ENCODE data around the gene ATAD2B. TPM values are rescaled to one million over a fixed set of nuclear protein-coding genes. Genes with fewer than 3 reads are reported as not detected.

ATAD2B gene
- total RNA-seq, 1 donor: 17.4 TPM

- no peaks in the 10 kb centered on the region for H4K20me1 ChIP-seq (ENCODE audit: insufficient read depth, low read length)
- H3K4me3 ChIP-seq (ENCODE audit: insufficient read depth, low read length): no peak overlapping the region
- no peak overlapping the region for H2AFZ ChIP-seq (ENCODE audit: low read length)
- DNase-seq (ENCODE audit: insufficient read length, low spot score, missing footprints): no peak
- peaks cover 13% of the 10 kb centered on the region for H3K4me1 ChIP-seq (ENCODE audit: insufficient read depth, low read length)
- H3K36me3 ChIP-seq (ENCODE audit: insufficient read depth, low read length): no peaks in the 10 kb centered on the region
- H3K4me2 ChIP-seq (ENCODE audit: insufficient read depth, low read length): no peak overlapping the region
- peaks cover 8% of the 10 kb centered on the region for H3K79me2 ChIP-seq (ENCODE audit: insufficient read depth, low read length)
- H3K9me3 ChIP-seq (ENCODE audit: low read depth, low read length): no peaks in the 10 kb centered on the region
- no peaks in the 10 kb centered on the region for H3K27me3 ChIP-seq (ENCODE audit: insufficient read depth, low read length)
- no peak for TF ChIP-seq CTCF (IDR thresholded peaks at IDR 0.05; ENCODE audit: extremely low read depth, low read depth, low read length)
- H3K27ac ChIP-seq (ENCODE audit: low read depth, low read length): no peak overlapping the region
Observed at GRCh38 chr2:23838581-23838980, 88.3 kb downstream of the ATAD2B start.

GRCh38 chr2:23837871-23838270 lies 89.1 kb downstream of the ATAD2B start:
- no peaks in the 10 kb centered on the region for H4K20me1 ChIP-seq (ENCODE audit: insufficient read depth, low read length)
- TF ChIP-seq CTCF (IDR thresholded peaks at IDR 0.05; ENCODE audit: extremely low read depth, low read depth, low read length): no peak
- no peaks in the 10 kb centered on the region for H3K9me3 ChIP-seq (ENCODE audit: low read depth, low read length)
- H3K4me3 ChIP-seq (ENCODE audit: insufficient read depth, low read length): no peak overlapping the region
- H3K36me3 ChIP-seq (ENCODE audit: insufficient read depth, low read length): peaks cover under 1% of the 10 kb centered on the region
- H2AFZ ChIP-seq (ENCODE audit: low read length): no peak overlapping the region
- no peak for DNase-seq (ENCODE audit: insufficient read length, low spot score, missing footprints)
- H3K4me2 ChIP-seq (ENCODE audit: insufficient read depth, low read length): no peak overlapping the region
- no peaks in the 10 kb centered on the region for H3K27me3 ChIP-seq (ENCODE audit: insufficient read depth, low read length)
- no peak overlapping the region for H3K27ac ChIP-seq (ENCODE audit: low read depth, low read length)
- peaks cover 8% of the 10 kb centered on the region for H3K79me2 ChIP-seq (ENCODE audit: insufficient read depth, low read length)
- H3K4me1 ChIP-seq (ENCODE audit: insufficient read depth, low read length): peaks cover 6% of the 10 kb centered on the region

GRCh38 chr2:23836971-23837565 lies 89.9 kb downstream of the ATAD2B start:
- H3K4me1 ChIP-seq (ENCODE audit: insufficient read depth, low read length): no peaks in the 10 kb centered on the region
- no peak for DNase-seq (ENCODE audit: insufficient read length, low spot score, missing footprints)

DNA sequence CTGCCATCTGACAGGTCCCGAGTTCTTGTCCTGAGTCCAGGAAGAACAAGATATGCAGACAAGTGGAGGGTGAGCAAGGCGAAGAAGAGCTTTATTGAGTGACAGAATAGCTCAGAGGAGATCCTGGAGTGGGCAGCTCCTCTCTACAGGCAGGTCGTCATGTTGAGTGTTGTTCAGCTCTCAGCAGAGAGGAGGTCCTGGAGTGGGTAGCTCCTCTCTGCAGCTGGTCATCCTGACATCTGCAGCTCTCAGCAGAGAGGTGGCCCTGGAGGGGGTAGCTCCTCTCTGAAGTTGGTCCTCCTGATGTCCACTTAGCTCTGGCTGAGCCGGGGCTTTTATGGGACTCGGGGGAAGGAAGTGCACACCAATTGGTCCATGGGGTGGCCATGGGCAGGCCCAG lies 90.4 kb downstream of the ATAD2B start:
- Histone ChIP-seq H2AFZ (ENCODE audit: low read length) (no peak overlapping the region), H3K4me1 (ENCODE audit: insufficient read depth, low read length) (no peaks in the 10 kb centered on the region), H3K9me3 (ENCODE audit: low read depth, low read length) (no peaks in the 10 kb centered on the region), H3K4me3 (ENCODE audit: insufficient read depth, low read length) (no peak overlapping the region), H3K36me3 (ENCODE audit: insufficient read depth, low read length) (peaks cover 3% of the 10 kb centered on the region), H3K79me2 (ENCODE audit: insufficient read depth, low read length) (peaks cover 3% of the 10 kb centered on the region), H4K20me1 (ENCODE audit: insufficient read depth, low read length) (no peaks in the 10 kb centered on the region), H3K27me3 (ENCODE audit: insufficient read depth, low read length) (no peaks in the 10 kb centered on the region), H3K27ac (ENCODE audit: low read depth, low read length) (no peak overlapping the region), H3K4me2 (ENCODE audit: insufficient read depth, low read length) (no peak overlapping the region)
- DNase-seq (ENCODE audit: insufficient read length, low spot score, missing footprints): peak; percentile 2
- no peak for TF ChIP-seq CTCF (IDR thresholded peaks at IDR 0.05; ENCODE audit: extremely low read depth, low read depth, low read length)

More at GRCh38 chr2:23836971-23837565, 89.9 kb downstream of the ATAD2B start:
- H3K27me3 ChIP-seq (ENCODE audit: insufficient read depth, low read length): no peaks in the 10 kb centered on the region
- H2AFZ ChIP-seq (ENCODE audit: low read length): no peak overlapping the region
- H3K36me3 ChIP-seq (ENCODE audit: insufficient read depth, low read length): peaks cover 3% of the 10 kb centered on the region
- no peaks in the 10 kb centered on the region for H3K9me3 ChIP-seq (ENCODE audit: low read depth, low read length)
- no peak overlapping the region for H3K27ac ChIP-seq (ENCODE audit: low read depth, low read length)
- H4K20me1 ChIP-seq (ENCODE audit: insufficient read depth, low read length): no peaks in the 10 kb centered on the region
- H3K4me2 ChIP-seq (ENCODE audit: insufficient read depth, low read length): no peak overlapping the region
- TF ChIP-seq CTCF (IDR thresholded peaks at IDR 0.05; ENCODE audit: extremely low read depth, low read depth, low read length): no peak
- no peak overlapping the region for H3K4me3 ChIP-seq (ENCODE audit: insufficient read depth, low read length)
- H3K79me2 ChIP-seq (ENCODE audit: insufficient read depth, low read length): peaks cover 6% of the 10 kb centered on the region

Measured in osteoblast (primary cell).